ENCODE results near the gene ZFAND2A.
"Not testable (repeated sequence)": the region's sequence is repeated elsewhere in the genome, so short reads cannot be mapped to it uniquely, and the experiment has no call there.

DNA sequence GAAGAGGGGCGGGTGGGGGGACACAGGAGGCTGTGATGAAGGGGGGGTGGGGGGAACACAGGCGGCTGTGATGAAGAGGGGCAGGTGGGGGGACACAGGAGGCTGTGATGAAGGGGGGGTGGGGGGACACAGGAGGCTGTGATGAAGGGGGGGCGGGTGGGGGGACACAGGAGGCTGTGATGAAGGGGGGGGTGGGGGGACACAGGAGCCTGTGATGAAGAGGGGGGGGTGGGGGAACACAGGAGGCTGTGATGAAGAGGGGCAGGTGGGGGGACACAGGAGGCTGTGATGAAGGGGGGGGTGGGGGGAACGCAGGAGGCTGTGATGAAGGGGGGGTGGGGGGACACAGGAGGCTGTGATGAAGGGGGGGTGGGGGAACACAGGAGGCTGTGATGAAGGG lies 36.4 kb upstream of the ZFAND2A start:
- TF ChIP-seq POLR2A (IDR thresholded peaks at IDR 0.05): not testable (repeated sequence)
- TF ChIP-seq, protein P1, sequence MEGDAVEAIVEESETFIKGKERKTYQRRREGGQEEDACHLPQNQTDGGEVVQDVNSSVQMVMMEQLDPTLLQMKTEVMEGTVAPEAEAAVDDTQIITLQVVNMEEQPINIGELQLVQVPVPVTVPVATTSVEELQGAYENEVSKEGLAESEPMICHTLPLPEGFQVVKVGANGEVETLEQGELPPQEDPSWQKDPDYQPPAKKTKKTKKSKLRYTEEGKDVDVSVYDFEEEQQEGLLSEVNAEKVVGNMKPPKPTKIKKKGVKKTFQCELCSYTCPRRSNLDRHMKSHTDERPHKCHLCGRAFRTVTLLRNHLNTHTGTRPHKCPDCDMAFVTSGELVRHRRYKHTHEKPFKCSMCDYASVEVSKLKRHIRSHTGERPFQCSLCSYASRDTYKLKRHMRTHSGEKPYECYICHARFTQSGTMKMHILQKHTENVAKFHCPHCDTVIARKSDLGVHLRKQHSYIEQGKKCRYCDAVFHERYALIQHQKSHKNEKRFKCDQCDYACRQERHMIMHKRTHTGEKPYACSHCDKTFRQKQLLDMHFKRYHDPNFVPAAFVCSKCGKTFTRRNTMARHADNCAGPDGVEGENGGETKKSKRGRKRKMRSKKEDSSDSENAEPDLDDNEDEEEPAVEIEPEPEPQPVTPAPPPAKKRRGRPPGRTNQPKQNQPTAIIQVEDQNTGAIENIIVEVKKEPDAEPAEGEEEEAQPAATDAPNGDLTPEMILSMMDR (IDR thresholded peaks at IDR 0.05): not testable (repeated sequence)
